ENCODE results near the gene PTPRCAP. TPM values are rescaled to one million over a fixed set of nuclear protein-coding genes. Genes with fewer than 3 reads are reported as not detected.

PTPRCAP gene
- total and polyA plus RNA-seq, 9 of the 15 experiments (the other 6 are each of a cell fraction or from before 2014, with no cell fraction given), result 0.22 to 2.0 (median 1.1) TPM; not detected in 4

- TF ChIP-seq, protein P1, sequence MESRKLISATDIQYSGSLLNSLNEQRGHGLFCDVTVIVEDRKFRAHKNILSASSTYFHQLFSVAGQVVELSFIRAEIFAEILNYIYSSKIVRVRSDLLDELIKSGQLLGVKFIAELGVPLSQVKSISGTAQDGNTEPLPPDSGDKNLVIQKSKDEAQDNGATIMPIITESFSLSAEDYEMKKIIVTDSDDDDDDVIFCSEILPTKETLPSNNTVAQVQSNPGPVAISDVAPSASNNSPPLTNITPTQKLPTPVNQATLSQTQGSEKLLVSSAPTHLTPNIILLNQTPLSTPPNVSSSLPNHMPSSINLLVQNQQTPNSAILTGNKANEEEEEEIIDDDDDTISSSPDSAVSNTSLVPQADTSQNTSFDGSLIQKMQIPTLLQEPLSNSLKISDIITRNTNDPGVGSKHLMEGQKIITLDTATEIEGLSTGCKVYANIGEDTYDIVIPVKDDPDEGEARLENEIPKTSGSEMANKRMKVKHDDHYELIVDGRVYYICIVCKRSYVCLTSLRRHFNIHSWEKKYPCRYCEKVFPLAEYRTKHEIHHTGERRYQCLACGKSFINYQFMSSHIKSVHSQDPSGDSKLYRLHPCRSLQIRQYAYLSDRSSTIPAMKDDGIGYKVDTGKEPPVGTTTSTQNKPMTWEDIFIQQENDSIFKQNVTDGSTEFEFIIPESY (CRISPR knock-in tag; IDR thresholded peaks at IDR 0.05), result no peak
- no peak for TF ChIP-seq CC2D1A (IDR thresholded peaks at IDR 0.05)
- peak; percentile 82 for TF ChIP-seq SMAD4 (CRISPR knock-in tag; conservative IDR thresholded peaks at IDR 0.05)
- TF ChIP-seq, protein P2, sequence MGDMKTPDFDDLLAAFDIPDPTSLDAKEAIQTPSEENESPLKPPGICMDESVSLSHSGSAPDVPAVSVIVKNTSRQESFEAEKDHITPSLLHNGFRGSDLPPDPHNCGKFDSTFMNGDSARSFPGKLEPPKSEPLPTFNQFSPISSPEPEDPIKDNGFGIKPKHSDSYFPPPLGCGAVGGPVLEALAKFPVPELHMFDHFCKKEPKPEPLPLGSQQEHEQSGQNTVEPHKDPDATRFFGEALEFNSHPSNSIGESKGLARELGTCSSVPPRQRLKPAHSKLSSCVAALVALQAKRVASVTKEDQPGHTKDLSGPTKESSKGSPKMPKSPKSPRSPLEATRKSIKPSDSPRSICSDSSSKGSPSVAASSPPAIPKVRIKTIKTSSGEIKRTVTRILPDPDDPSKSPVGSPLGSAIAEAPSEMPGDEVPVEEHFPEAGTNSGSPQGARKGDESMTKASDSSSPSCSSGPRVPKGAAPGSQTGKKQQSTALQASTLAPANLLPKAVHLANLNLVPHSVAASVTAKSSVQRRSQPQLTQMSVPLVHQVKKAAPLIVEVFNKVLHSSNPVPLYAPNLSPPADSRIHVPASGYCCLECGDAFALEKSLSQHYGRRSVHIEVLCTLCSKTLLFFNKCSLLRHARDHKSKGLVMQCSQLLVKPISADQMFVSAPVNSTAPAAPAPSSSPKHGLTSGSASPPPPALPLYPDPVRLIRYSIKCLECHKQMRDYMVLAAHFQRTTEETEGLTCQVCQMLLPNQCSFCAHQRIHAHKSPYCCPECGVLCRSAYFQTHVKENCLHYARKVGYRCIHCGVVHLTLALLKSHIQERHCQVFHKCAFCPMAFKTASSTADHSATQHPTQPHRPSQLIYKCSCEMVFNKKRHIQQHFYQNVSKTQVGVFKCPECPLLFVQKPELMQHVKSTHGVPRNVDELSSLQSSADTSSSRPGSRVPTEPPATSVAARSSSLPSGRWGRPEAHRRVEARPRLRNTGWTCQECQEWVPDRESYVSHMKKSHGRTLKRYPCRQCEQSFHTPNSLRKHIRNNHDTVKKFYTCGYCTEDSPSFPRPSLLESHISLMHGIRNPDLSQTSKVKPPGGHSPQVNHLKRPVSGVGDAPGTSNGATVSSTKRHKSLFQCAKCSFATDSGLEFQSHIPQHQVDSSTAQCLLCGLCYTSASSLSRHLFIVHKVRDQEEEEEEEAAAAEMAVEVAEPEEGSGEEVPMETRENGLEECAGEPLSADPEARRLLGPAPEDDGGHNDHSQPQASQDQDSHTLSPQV (IDR thresholded peaks at IDR 0.05), result 0 out of 2 replicates have a peak, but pooled peaks have one; percentile 55
- peak; percentile 97 for TF ChIP-seq SP1 (CRISPR knock-in tag; IDR thresholded peaks at IDR 0.05)
- no peak for TF ChIP-seq DIDO1 (tag; IDR thresholded peaks at IDR 0.05; ENCODE audit: low read depth)
- TF ChIP-seq ZNF740 (CRISPR knock-in tag; IDR thresholded peaks at IDR 0.05), result 0 out of 2 replicates have a peak, but pooled peaks have one; percentile 71
- TF ChIP-seq ZNF740 (tag; IDR thresholded peaks at IDR 0.05), result no peak
- TF ChIP-seq, protein P3, sequence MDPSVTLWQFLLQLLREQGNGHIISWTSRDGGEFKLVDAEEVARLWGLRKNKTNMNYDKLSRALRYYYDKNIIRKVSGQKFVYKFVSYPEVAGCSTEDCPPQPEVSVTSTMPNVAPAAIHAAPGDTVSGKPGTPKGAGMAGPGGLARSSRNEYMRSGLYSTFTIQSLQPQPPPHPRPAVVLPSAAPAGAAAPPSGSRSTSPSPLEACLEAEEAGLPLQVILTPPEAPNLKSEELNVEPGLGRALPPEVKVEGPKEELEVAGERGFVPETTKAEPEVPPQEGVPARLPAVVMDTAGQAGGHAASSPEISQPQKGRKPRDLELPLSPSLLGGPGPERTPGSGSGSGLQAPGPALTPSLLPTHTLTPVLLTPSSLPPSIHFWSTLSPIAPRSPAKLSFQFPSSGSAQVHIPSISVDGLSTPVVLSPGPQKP (CRISPR knock-in tag; IDR thresholded peaks at IDR 0.05), result no peak
- TF ChIP-seq, protein P4, sequence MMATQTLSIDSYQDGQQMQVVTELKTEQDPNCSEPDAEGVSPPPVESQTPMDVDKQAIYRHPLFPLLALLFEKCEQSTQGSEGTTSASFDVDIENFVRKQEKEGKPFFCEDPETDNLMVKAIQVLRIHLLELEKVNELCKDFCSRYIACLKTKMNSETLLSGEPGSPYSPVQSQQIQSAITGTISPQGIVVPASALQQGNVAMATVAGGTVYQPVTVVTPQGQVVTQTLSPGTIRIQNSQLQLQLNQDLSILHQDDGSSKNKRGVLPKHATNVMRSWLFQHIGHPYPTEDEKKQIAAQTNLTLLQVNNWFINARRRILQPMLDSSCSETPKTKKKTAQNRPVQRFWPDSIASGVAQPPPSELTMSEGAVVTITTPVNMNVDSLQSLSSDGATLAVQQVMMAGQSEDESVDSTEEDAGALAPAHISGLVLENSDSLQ (IDR thresholded peaks at IDR 0.05), result no peak
- TF ChIP-seq SPI1 (IDR thresholded peaks at IDR 0.05; ENCODE audit: borderline replicate concordance, low read depth, low read length), result no peak
- TF ChIP-seq HIVEP1 (CRISPR knock-in tag; IDR thresholded peaks at IDR 0.05), result no peak
- TF ChIP-seq CTBP1 (IDR thresholded peaks at IDR 0.05; ENCODE audit: borderline replicate concordance), result no peak; the same call in 1 of the 2 replicates
- TF ChIP-seq ZBTB7A (IDR thresholded peaks at IDR 0.05; ENCODE audit: borderline replicate concordance, control insufficient read depth, low read depth, low read length), result peak; percentile 98
- no peak for TF ChIP-seq ETS2 (tag; IDR thresholded peaks at IDR 0.05; ENCODE audit: borderline replicate concordance, poor library complexity, severe bottlenecking)
- no peak for TF ChIP-seq RBM15 (IDR thresholded peaks at IDR 0.05; ENCODE audit: insufficient read depth, low read length)
- no peak for TF ChIP-seq CBX3 (IDR thresholded peaks at IDR 0.05; ENCODE audit: borderline replicate concordance in 1 of 2, low read length in 2 of 2)
- TF ChIP-seq ZBTB17 (CRISPR knock-in tag; IDR thresholded peaks at IDR 0.05), result peak; percentile 99
These were observed 31.5 kb upstream of the PTPRCAP start, which contains the start of gene TMEM134 (continued) for GRCh38 chr11:67468759-67469507.
